Esophagus muscularis mucosa (tissue), 4 donors: ENCODE results near the gene GNB1. TPM values are rescaled to one million over a fixed set of nuclear protein-coding genes. Genes with fewer than 3 reads are reported as not detected.

Experiments used
- DNase-seq: peaks from one replicate; pipeline ENCODE4 v3.0.0-alpha.2; 2017; ENCODE audit errors: extremely low spot score
- H3K27ac ChIP-seq, 4 donors: fragments of 200-600 bp; sonication (generic); replicated peaks in 1 of 4; 1 replicate in 3 of 4; 2 replicates in 1 of 4; pipeline ENCODE4 v1.5.1; 2016 to 2019; ENCODE audit warnings: mild to moderate bottlenecking in 1 of 4
- H3K27me3 ChIP-seq, 4 donors: fragments of 200-600 bp; sonication (generic); one replicate each; pipeline versions ENCODE4 v1.5.1 to v1.6.0; 2016 to 2019
- H3K36me3 ChIP-seq, 4 donors: fragments of 200-600 bp; sonication (generic); one replicate each; pipeline ENCODE4 v1.5.1; 2016 to 2019
- H3K4me1 ChIP-seq, 4 donors: fragments of 200-600 bp; sonication (generic); one replicate each; pipeline ENCODE4 v1.5.1; 2016 to 2019
- H3K4me3 ChIP-seq, 4 donors: fragments of 200-600 bp; sonication (generic); 1 replicate in 2 of 4; 2 replicates in 2 of 4; pipeline ENCODE4 v1.5.1; 2016 to 2019; ENCODE audit warnings: mild to moderate bottlenecking in 4 of 4, moderate library complexity in 1 of 4
- H3K9me3 ChIP-seq, 4 donors: fragments of 200-600 bp; sonication (generic); 1 replicate in 3 of 4; 2 replicates in 1 of 4; pipeline ENCODE4 v1.5.1; 2016 to 2019
- EP300 ChIP-seq: sonication (generic); formaldehyde crosslinking; IDR thresholded peaks from one replicate; pipeline ENCODE4 v1.6.1; 2017; ENCODE audit warnings: antibody characterized with exemption
- POLR2A ChIP-seq: fragments of 450-650 bp; IDR thresholded peaks from one replicate; pipeline ENCODE4 v1.6.1; 2017; ENCODE audit warnings: antibody characterized with exemption, moderate library complexity, mild to moderate bottlenecking, low read depth
- POLR2AphosphoS5 ChIP-seq, 2 donors: sonication (generic); formaldehyde crosslinking; IDR thresholded peaks; one replicate each; pipeline ENCODE4 v1.6.1; 2017; ENCODE audit warnings: antibody characterized with exemption in 2 of 2
- WGBS: methylation state at CpG from one replicate; pipeline ENCODE4 v1.1.5; 2018; 5-methylcytosine and 5-hydroxymethylcytosine counted together
- intact Hi-C: fragments of 100-400 bp; cut with DNase I; formaldehyde crosslinking; loops from one replicate; pipeline ENCODE4 v1.15.1; 2023
- total RNA-seq, 4 donors: library from RNA; depleted of rRNA; stranded (reverse); fragments of >200 nt; gene quantifications; one replicate each; pipeline versions ENCODE4 v1.1.0 to v1.2.1, GENCODE V29; 2016
- TF ChIP-seq, protein P1 (sequence below), 3 experiments: fragments of 200-600 bp in 2 of 3; fragments of 450-650 bp in 1 of 3; sonication (generic) in 2 of 3; IDR thresholded peaks; one replicate each; pipeline ENCODE4 v1.5.1; 2017 to 2019; ENCODE audit warnings: antibody characterized with exemption in 3 of 3, mild to moderate bottlenecking in 2 of 3, moderate library complexity in 1 of 3

The GNB1 gene
- total RNA-seq, 4 donors from 2014 or later: 124 to 166 (median 161) TPM

DNA sequence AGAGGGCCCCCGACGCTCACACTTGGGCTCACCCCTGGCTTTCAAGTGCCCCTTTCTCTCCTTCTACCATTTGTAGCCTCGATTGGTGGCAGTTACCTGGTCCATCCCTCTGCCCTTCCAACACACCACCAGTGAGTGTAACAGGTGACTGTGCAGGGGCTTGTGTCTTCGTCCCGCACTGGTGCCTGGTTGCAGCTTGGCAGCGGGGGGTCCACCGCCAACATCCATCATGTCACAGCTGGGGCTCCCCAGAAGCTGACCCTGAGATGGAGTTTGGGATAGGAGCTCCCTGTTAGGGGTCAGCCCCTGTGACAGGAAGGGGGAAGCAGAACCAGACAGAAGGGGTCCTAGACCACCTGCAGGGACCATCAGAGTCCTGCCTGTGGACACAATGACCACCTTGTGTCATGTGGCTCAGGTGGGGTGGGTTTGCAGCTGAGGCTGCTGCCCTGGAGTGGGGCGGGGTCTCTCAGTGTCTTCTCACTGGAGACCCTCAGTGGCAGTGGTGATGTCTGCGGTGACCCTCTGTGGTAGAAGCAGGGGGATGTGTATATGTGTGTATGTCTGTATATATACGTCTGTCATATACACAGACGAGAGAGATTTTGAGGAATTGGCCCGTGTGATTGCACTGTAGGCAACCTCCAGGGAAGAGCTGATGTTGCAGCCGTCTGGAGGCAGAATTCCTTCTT, 20.6 kb upstream of the GNB1 start:
- intact Hi-C loops: no loop called here
- TF ChIP-seq POLR2A: no peak
- no peak for TF ChIP-seq EP300
- TF ChIP-seq, protein P1, sequence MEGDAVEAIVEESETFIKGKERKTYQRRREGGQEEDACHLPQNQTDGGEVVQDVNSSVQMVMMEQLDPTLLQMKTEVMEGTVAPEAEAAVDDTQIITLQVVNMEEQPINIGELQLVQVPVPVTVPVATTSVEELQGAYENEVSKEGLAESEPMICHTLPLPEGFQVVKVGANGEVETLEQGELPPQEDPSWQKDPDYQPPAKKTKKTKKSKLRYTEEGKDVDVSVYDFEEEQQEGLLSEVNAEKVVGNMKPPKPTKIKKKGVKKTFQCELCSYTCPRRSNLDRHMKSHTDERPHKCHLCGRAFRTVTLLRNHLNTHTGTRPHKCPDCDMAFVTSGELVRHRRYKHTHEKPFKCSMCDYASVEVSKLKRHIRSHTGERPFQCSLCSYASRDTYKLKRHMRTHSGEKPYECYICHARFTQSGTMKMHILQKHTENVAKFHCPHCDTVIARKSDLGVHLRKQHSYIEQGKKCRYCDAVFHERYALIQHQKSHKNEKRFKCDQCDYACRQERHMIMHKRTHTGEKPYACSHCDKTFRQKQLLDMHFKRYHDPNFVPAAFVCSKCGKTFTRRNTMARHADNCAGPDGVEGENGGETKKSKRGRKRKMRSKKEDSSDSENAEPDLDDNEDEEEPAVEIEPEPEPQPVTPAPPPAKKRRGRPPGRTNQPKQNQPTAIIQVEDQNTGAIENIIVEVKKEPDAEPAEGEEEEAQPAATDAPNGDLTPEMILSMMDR (IDR thresholded peaks at IDR 0.05): no peak
- TF ChIP-seq POLR2AphosphoS5 (IDR thresholded peaks at IDR 0.05): no peak
- no peak for DNase-seq
- no peak overlapping the region for H3K27ac ChIP-seq
- no peaks in the 10 kb centered on the region for H3K9me3 ChIP-seq
- no peak overlapping the region for H3K4me3 ChIP-seq
- peaks cover 21 to 30% (median 26%) of the 10 kb centered on the region in 4 donors for H3K4me1 ChIP-seq
- peaks cover 0 to 9% (median 0%) of the 10 kb centered on the region in 4 donors for H3K27me3 ChIP-seq
- no peaks in the 10 kb centered on the region for H3K36me3 ChIP-seq
- 73% methylated on average over 7 of the region's 13 CpGs for WGBS

DNA sequence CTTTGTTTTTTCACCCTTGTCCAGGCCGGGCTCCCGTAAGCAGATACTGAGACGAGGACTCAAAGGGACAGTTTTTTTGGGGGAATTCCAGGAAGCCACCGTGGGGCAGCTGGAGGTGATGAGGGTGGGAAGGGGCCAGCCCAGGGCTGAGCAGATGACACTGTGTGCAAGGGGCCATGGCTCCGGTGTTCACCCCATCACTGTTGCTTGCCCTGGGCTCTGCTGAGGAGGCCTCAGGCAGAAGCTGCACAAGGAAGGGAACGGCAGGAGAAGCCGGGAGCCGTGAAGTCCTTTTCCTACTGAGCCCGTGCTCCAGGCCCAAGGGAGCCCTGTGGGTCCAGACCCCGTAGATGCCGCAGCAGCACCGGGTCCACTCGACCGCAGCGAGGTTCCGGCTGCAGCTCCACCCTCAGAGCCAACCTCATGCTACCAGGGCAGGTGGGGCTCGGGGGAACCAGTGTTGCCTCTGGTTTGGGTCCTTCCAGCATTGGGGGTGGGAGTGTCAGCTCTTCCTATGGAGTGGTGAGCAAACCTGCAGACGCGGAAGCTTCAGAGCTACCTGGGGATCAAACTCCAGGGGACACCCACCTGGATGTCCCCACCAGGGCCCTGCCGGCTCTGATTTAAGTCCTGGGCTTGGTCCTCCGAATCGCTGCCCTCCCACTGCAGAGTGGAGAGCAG, 19.9 kb upstream of the GNB1 start:
- no peaks in the 10 kb centered on the region for H3K36me3 ChIP-seq
- WGBS: 98% methylated on average over 10 of the region's 22 CpGs
- H3K27ac ChIP-seq: no peak overlapping the region
- TF ChIP-seq EP300 (no peak), POLR2AphosphoS5 (IDR thresholded peaks at IDR 0.05) (no peak), POLR2A (no peak)
- TF ChIP-seq, protein P1 (IDR thresholded peaks at IDR 0.05): no peak
- peaks cover 0 to 9% (median 0%) of the 10 kb centered on the region in 4 donors for H3K27me3 ChIP-seq
- peaks cover 28 to 37% (median 33%) of the 10 kb centered on the region in 4 donors for H3K4me1 ChIP-seq
- H3K4me3 ChIP-seq: no peak overlapping the region
- no peaks in the 10 kb centered on the region for H3K9me3 ChIP-seq
- DNase-seq: no peak
- intact Hi-C loops: no loop called here

DNA sequence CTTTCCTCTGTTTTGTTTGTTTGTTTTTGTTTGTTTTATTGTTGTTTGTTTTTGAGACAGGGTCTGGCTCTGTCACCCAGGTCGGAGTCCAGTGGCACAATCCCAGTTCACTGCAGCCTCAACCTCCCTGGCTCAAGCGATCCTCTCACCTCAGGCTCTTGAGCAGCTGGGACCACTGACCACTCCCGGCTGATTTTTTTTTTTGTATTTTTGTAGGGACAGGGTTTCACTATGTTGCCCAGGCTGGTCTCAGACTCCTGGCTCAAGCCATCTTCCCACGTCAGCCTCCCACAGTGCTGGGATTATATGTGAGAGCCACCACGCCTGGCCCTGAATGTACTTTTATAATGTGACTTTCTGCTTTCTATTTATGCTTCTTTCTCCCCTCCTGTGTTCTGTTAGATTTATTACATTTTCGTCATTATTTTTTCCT, 19.2 kb upstream of the GNB1 start:
- Histone ChIP-seq H3K4me3 (peak overlapping the region in 3 of 4 donors; percentile 71 to 87 (median 84)), H3K4me1 (peaks cover 28 to 38% (median 34%) of the 10 kb centered on the region in 4 donors), H3K27ac (peak overlapping the region; percentile 86 to 95 (median 92)), H3K36me3 (no peaks in the 10 kb centered on the region), H3K27me3 (peaks cover 0 to 9% (median 0%) of the 10 kb centered on the region in 4 donors), H3K9me3 (no peaks in the 10 kb centered on the region)
- TF ChIP-seq POLR2AphosphoS5 (IDR thresholded peaks at IDR 0.05): no peak
- 81% methylated on average over 6 of the region's 6 CpGs for WGBS
- intact Hi-C loops: no loop called here
- no peak for DNase-seq

DNA sequence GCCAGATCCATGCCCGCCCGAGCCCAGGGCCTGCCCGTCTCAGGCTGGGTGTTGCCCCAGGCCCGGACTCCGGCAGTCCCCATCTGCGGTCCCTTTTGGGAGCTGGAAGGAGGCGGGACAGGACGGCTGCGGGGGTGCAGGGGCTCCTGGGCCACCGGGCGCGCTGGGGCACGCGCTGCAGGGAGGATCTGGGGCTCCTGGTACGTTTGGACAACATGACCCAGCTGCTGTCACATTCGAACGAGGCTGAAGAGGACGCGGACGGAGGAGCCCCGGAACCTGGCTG, 17.6 kb upstream of the GNB1 start:
- intact Hi-C loops: no loop called here
- Histone ChIP-seq H3K27ac (peak overlapping the region; percentile 86 to 95 (median 92)), H3K36me3 (no peaks in the 10 kb centered on the region), H3K9me3 (no peaks in the 10 kb centered on the region), H3K4me1 (peaks cover 28 to 38% (median 34%) of the 10 kb centered on the region in 4 donors), H3K27me3 (no peaks in the 10 kb centered on the region), H3K4me3 (peak overlapping the region; percentile 69 to 87 (median 78))
- whole genome bisulfite sequencing: no CpG with 5 or more reads among the region's 21 CpGs
- no peak for DNase-seq
- no peak for TF ChIP-seq POLR2AphosphoS5 (IDR thresholded peaks at IDR 0.05)
- no peak for TF ChIP-seq EP300
- TF ChIP-seq, protein P1 (IDR thresholded peaks at IDR 0.05): no peak
- TF ChIP-seq POLR2A: no peak

DNA sequence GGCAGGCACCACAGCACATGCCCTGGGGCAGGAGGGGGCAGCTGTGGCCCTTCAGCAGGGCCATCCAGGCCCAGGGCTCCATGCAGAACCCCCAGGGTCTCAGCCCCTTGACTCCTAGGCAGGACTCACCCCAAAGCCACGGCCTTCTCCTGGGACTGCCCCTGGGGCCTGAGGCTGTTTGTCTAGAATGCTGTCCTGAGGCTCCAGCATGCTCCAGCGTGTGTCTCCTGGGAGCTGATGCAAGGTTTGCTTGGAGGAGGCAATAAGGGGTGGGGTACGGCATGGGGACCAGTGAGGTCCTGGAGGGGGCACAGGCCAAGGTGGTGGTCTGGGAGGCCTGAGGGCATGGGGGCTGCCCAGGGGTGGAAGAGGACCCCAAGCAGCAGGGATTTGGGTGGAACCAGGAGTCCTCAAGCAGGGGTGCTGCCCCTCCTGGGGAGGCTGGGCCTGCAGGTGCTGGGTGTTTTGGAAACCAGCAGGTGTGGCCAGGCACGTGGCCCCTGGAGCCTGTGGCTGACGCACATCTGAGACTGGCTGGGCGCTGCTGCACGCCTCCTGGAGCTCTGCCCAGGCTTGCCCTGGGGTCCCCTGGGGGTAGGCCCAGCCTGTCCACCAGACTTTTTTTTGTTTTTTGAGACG, 16.3 kb upstream of the GNB1 start:
- Histone ChIP-seq H3K27ac (peak overlapping the region in 1 of 4 donors; percentile 34), H3K4me3 (no peak overlapping the region), H3K4me1 (peaks cover 28 to 38% (median 34%) of the 10 kb centered on the region in 4 donors), H3K9me3 (no peaks in the 10 kb centered on the region), H3K36me3 (no peaks in the 10 kb centered on the region), H3K27me3 (no peaks in the 10 kb centered on the region)
- intact Hi-C loops: loop anchor here (1.0 kb wide), 1 partner anchor 129 kb away; the partner anchor contains the start of gene NADK
- TF ChIP-seq EP300: no peak
- no peak for DNase-seq
- 67% methylated on average over 8 of the region's 8 CpGs for WGBS
